Suprapubic skin (tissue), 4 donors: ENCODE measurements around the gene COL8A1.

Source experiments
- EP300 ChIP-seq: sonication (generic); formaldehyde crosslinking; IDR thresholded peaks from one replicate; pipeline ENCODE4 v1.6.1; 2017; ENCODE audit warnings: antibody characterized with exemption
- POLR2A ChIP-seq, 2 donors: fragments of 450-650 bp; IDR thresholded peaks; one replicate each; pipeline ENCODE4 v1.6.1; 2017; ENCODE audit warnings: antibody characterized with exemption in 2 of 2, mild to moderate bottlenecking in 2 of 2, moderate library complexity in 2 of 2
- POLR2AphosphoS5 ChIP-seq, 3 donors: sonication (generic); formaldehyde crosslinking; IDR thresholded peaks; one replicate each; pipeline ENCODE4 v1.6.1; 2017; ENCODE audit warnings: antibody characterized with exemption in 3 of 3
- TF ChIP-seq, protein P1 (sequence below), 2 donors: fragments of 200-600 bp in 1 of 2; fragments of 450-650 bp in 1 of 2; sonication (generic) in 1 of 2; IDR thresholded peaks; one replicate each; pipeline ENCODE4 v1.5.1; 2016 to 2019; ENCODE audit warnings: antibody characterized with exemption in 2 of 2, mild to moderate bottlenecking in 1 of 2, moderate library complexity in 1 of 2

DNA sequence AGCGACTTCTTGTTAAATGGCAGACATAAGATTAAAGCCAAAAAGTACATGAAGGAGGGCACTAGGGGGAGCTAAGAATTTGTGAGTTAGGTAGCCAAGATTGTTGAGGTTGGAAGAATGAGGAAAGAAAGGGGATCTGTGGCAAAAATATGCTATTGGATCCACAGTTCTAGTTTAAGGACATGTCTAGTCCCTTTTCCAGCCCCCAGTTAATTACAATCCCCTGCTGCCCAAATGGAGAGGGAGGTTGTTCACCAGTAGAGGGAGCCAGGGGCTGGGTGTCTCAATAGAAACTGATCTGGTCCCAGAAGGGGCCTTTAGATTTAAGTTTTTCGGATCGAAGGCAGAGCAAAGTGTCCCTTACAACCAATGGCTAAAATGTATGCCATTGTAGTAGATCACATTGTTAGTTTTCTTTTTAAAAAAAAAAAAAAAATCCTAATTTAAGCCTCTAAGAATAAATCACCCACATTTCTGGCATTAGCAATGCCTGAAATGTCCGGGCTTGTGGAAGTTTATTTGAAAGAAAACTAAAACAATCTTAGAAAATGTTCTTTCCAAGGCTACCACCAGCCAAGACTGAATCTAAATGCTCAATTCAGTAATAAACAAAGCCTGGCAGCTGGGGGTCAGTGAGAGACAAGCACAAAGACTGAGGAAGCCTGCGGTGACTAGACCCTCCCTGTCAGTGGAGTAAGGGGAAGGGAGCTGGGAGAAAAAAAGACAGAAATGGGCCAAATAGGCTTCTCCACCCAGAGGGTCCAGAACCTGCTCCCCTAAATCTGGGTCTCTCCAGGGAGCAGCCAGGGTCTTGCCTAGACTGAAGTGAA lies 7.1 kb downstream of the COL8A1 start:
- TF ChIP-seq, protein P1, sequence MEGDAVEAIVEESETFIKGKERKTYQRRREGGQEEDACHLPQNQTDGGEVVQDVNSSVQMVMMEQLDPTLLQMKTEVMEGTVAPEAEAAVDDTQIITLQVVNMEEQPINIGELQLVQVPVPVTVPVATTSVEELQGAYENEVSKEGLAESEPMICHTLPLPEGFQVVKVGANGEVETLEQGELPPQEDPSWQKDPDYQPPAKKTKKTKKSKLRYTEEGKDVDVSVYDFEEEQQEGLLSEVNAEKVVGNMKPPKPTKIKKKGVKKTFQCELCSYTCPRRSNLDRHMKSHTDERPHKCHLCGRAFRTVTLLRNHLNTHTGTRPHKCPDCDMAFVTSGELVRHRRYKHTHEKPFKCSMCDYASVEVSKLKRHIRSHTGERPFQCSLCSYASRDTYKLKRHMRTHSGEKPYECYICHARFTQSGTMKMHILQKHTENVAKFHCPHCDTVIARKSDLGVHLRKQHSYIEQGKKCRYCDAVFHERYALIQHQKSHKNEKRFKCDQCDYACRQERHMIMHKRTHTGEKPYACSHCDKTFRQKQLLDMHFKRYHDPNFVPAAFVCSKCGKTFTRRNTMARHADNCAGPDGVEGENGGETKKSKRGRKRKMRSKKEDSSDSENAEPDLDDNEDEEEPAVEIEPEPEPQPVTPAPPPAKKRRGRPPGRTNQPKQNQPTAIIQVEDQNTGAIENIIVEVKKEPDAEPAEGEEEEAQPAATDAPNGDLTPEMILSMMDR (IDR thresholded peaks at IDR 0.05), result peak; percentile 31 to 45
- TF ChIP-seq POLR2A (IDR thresholded peaks at IDR 0.05), result no peak
- TF ChIP-seq POLR2AphosphoS5 (IDR thresholded peaks at IDR 0.05), result no peak
- no peak for TF ChIP-seq EP300
